IMR-90 (cell line): Measurements from ENCODE around the gene MCTP1.

Experiments
- CTCF ChIP-seq: conservative IDR thresholded peaks from 2 replicates; pipeline ENCODE4 v1.5.1; 2012; ENCODE audit warnings: mild to moderate bottlenecking, low read depth, low read length, improper control_type of control experiment
- NFE2L2 ChIP-seq: fragments of 150-350 bp; IDR thresholded peaks from 2 replicates; pipeline ENCODE4 v1.6.1; 2016; ENCODE audit warnings: low read depth, mild to moderate bottlenecking, low read length
- POLR2A ChIP-seq: IDR thresholded peaks from 2 replicates; pipeline ENCODE4 v1.6.1; 2012; ENCODE audit warnings: mild to moderate bottlenecking, low read depth, low read length
- RCOR1 ChIP-seq: IDR thresholded peaks from 2 replicates; pipeline ENCODE4 v1.6.1; 2012; ENCODE audit warnings: mild to moderate bottlenecking, low read length, improper control_type of control experiment; ENCODE audit not compliant: insufficient replicate concordance

GRCh38 chr5:94699562-94699961 lies 585.3 kb downstream of the MCTP1 start:
- no peak for TF ChIP-seq CTCF
- TF ChIP-seq POLR2A = no peak
- TF ChIP-seq RCOR1 = no peak
- TF ChIP-seq NFE2L2 = no peak
